K562 (cell line): ENCODE measurements around the gene PTPN1. TPM values are rescaled to one million over a fixed set of nuclear protein-coding genes. Genes with fewer than 3 reads are reported as not detected.
A peak's percentile ranks its signal among the peaks of the same experiment; 100 is the strongest.

Experiments
- BRD4 ChIP-seq: fragments of 200-600 bp; sonication (generic); IDR thresholded peaks from 2 replicates; pipeline ENCODE4 v1.6.1; 2017; ENCODE audit warnings: inconsistent platforms
- FOXJ2 ChIP-seq: fragments of 200-800 bp; sonication (Bioruptor generic); IDR thresholded peaks from 2 replicates; pipeline ENCODE4 v1.6.1; 2016; ENCODE audit warnings: missing genetic modification characterization, missing compliant biosample characterization
- KLF13 ChIP-seq: fragments of 450-650 bp; IDR thresholded peaks from 2 replicates; pipeline ENCODE4 v1.6.1; 2016; ENCODE audit warnings: missing genetic modification characterization, low read depth, mild to moderate bottlenecking, missing compliant biosample characterization, moderate library complexity, borderline replicate concordance
- NFIX ChIP-seq: fragments of 250-450 bp; sonication (Bioruptor Pico); IDR thresholded peaks from 2 replicates; pipeline ENCODE4 v1.4.0; 2020; ENCODE audit warnings: low read depth, mild to moderate bottlenecking, moderate library complexity
- SRSF1 ChIP-seq: fragments of 200-400 bp; formaldehyde crosslinking; IDR thresholded peaks from 2 replicates; pipeline ENCODE4 v1.6.1; 2017; ENCODE audit warnings: mild to moderate bottlenecking, low read depth, low read length, moderate library complexity
- TCFL5 ChIP-seq: fragments of 250-450 bp; sonication (Bioruptor Pico); conservative IDR thresholded peaks from 2 replicates; pipeline ENCODE4 v1.6.1; 2021; ENCODE audit warnings: mild to moderate bottlenecking, moderate library complexity, matching md5 sums
- ZBTB7A ChIP-seq: IDR thresholded peaks from 2 replicates; pipeline ENCODE4 v1.6.1; 2011; ENCODE audit warnings: low read depth, mild to moderate bottlenecking, low read length, moderate library complexity, borderline replicate concordance; ENCODE audit not compliant: control insufficient read depth
- ZMIZ1 ChIP-seq, 2 experiments: fragments of 150-350 bp in 1 of 2; IDR thresholded peaks; 2 replicates each; pipeline ENCODE4 v1.6.1; 2012 to 2016; ENCODE audit warnings: low read depth in 2 of 2, low read length in 2 of 2, mild to moderate bottlenecking in 1 of 2, moderate library complexity in 1 of 2
- polyA plus RNA-seq, 8 experiments: library from polyadenylated mRNA; depleted of rRNA in 4 of 8; stranded (reverse) in 5 of 8; unstranded in 3 of 8; fragments of >200 nt; fragmentation: Nextera tagmentation in 2 of 8; fragmentation: Illumina TruSeq in 1 of 8; extraction: Ambion mirVana in 2 of 8; extraction: Trizol in 1 of 8; gene quantifications; 2 replicates each; pipeline versions ENCODE4 v1.2.1 to v1.2.3, GENCODE V29; 2011 to 2014; ENCODE audit warnings: inconsistent platforms in 1 of 8, missing spikeins in 1 of 8
- total RNA-seq, 7 experiments: library from RNA; depleted of rRNA in 6 of 7; stranded (reverse); fragments of >200 nt in 6 of 7; fragmentation: Illumina TruSeq in 2 of 7; extraction: Trizol in 2 of 7; gene quantifications; 2 replicates each; pipeline versions ENCODE4 v1.2.1 to v1.2.3, GENCODE V29; 2011 to 2021; ENCODE audit warnings: low replicate concordance in 1 of 7

The PTPN1 gene
- total and polyA plus RNA-seq, 9 of the 15 experiments (the other 6 are each of a cell fraction or from before 2014, with no cell fraction given): 11.0 to 85.3 (median 54.0) TPM

- TF ChIP-seq SRSF1 (no peak), TCFL5 (CRISPR knock-in tag) (no peak), BRD4 (no peak), ZBTB7A (0 out of 2 replicates have a peak, but pooled peaks have one; percentile 21), NFIX (CRISPR knock-in tag) (no peak), KLF13 (tag) (no peak), FOXJ2 (tag) (no peak), ZMIZ1 (IDR thresholded peaks at IDR 0.05; ENCODE audit: low read depth in 2 of 2, low read length in 2 of 2) (no peak)
Observed at GRCh38 chr20:50525681-50526080, 15.5 kb downstream of the PTPN1 start (continued).
